ENCODE measurements around the gene IBA57. TPM values are rescaled to one million over a fixed set of nuclear protein-coding genes. Genes with fewer than 3 reads are reported as not detected.

The IBA57 gene
- total and polyA plus RNA-seq, 4 experiments from 2014 or later = 1.3 to 12.0 (median 6.9) TPM

- POLR2A ChIA-PET (ENCODE audit: partially characterized antibody) = interaction anchor here (1.5 to 4.9 kb wide), 2 partner anchors 11 to 37 kb away, joined by 5 to 26 read pairs; partner anchors contain the start of gene IBA57
- Histone ChIP-seq H3K4me3 (ENCODE audit: low read length in 2 of 2) (no peak overlapping the region), H3K4me1 (ENCODE audit: insufficient read depth, low read length) (no peaks in the 10 kb centered on the region), H3K27me3 (ENCODE audit: insufficient read depth, low read length) (no peaks in the 10 kb centered on the region), H3K9me3 (ENCODE audit: control insufficient read depth in 1 of 2, low read length in 2 of 2) (no peaks in the 10 kb centered on the region), H3K27ac (ENCODE audit: low read depth, low read length) (no peak overlapping the region), H3K36me3 (ENCODE audit: insufficient read depth, low read length) (peaks cover 3% of the 10 kb centered on the region)
- peaks cover 4 to 12% (median 10%) of the 10 kb centered on the region in 4 donors for H3K4me1 Mint-ChIP-seq
- CTCF ChIA-PET (ENCODE audit: partially characterized antibody) = interaction anchor here (1.3 to 2.5 kb wide), 2 partner anchors 10 to 324 kb away, joined by 3 to 17 read pairs; partner anchors contain the start of gene IBA57
- H3K9me3 Mint-ChIP-seq = no peaks in the 10 kb centered on the region
- intact Hi-C loops (cut with micrococcal nuclease) = no loop called here
- no peaks in the 10 kb centered on the region for H3K27me3 Mint-ChIP-seq
- peaks cover 6 to 8% of the 10 kb centered on the region in 2 donors for H3K36me3 Mint-ChIP-seq
- H3K4me3 Mint-ChIP-seq = no peak overlapping the region
- no peak for DNase-seq
- H3K27ac Mint-ChIP-seq = peak overlapping the region in 1 of 7 donors; percentile 60
These were observed 10.4 kb downstream of the IBA57 start for GRCh38 chr1:228176024-228176395.

- Histone ChIP-seq H3K27ac (ENCODE audit: low read depth, low read length) (no peak overlapping the region), H3K27me3 (ENCODE audit: insufficient read depth, low read length) (no peaks in the 10 kb centered on the region), H3K4me3 (ENCODE audit: low read length in 2 of 2) (no peak overlapping the region), H3K36me3 (ENCODE audit: insufficient read depth, low read length) (peaks cover 3% of the 10 kb centered on the region), H3K9me3 (ENCODE audit: control insufficient read depth in 1 of 2, low read length in 2 of 2) (no peaks in the 10 kb centered on the region), H3K4me1 (ENCODE audit: insufficient read depth, low read length) (no peaks in the 10 kb centered on the region)
- CTCF ChIA-PET (ENCODE audit: partially characterized antibody) = interaction anchor here (0.7 to 2.5 kb wide), 3 partner anchors 10 to 323 kb away, joined by 3 to 17 read pairs (median 4); partner anchors contain the start of gene IBA57
- H3K27me3 Mint-ChIP-seq = no peaks in the 10 kb centered on the region
- H3K4me1 Mint-ChIP-seq = peaks cover 4 to 12% (median 8%) of the 10 kb centered on the region in 4 donors
- H3K27ac Mint-ChIP-seq = peak overlapping the region in 1 of 7 donors; percentile 60
- intact Hi-C loops (cut with micrococcal nuclease) = no loop called here
- POLR2A ChIA-PET (ENCODE audit: partially characterized antibody) = interaction anchor here (0.9 to 4.9 kb wide), 3 partner anchors 11 to 37 kb away, joined by 3 to 26 read pairs (median 5); partner anchors contain the start of gene IBA57
- no peak for DNase-seq
- no peaks in the 10 kb centered on the region for H3K9me3 Mint-ChIP-seq
- H3K36me3 Mint-ChIP-seq = peaks cover 6 to 8% of the 10 kb centered on the region in 2 donors
- no peak overlapping the region for H3K4me3 Mint-ChIP-seq
These were observed 11.0 kb downstream of the IBA57 start for GRCh38 chr1:228176461-228177182.

GRCh38 chr1:228177183-228177475 lies 11.5 kb downstream of the IBA57 start:
- H3K27me3 Mint-ChIP-seq = no peaks in the 10 kb centered on the region
- ChIA-PET POLR2A (ENCODE audit: partially characterized antibody) (interaction anchor here (0.9 to 4.9 kb wide), 3 partner anchors 11 to 36 kb away, joined by 3 to 26 read pairs (median 5); partner anchors contain the start of gene IBA57), CTCF (ENCODE audit: partially characterized antibody) (interaction anchor here (0.7 to 2.5 kb wide), 3 partner anchors 11 to 323 kb away, joined by 3 to 17 read pairs (median 4); partner anchors contain the start of gene IBA57)
- H3K27me3 ChIP-seq (ENCODE audit: insufficient read depth, low read length) = no peaks in the 10 kb centered on the region
- no peak overlapping the region for H3K27ac ChIP-seq (ENCODE audit: low read depth, low read length)
- no peaks in the 10 kb centered on the region for H3K4me1 ChIP-seq (ENCODE audit: insufficient read depth, low read length)
- peaks cover 3% of the 10 kb centered on the region for H3K36me3 ChIP-seq (ENCODE audit: insufficient read depth, low read length)
- no peak for DNase-seq
- intact Hi-C loops (cut with micrococcal nuclease) = no loop called here
- H3K4me3 ChIP-seq (ENCODE audit: low read length in 2 of 2) = no peak overlapping the region
- no peaks in the 10 kb centered on the region for H3K9me3 Mint-ChIP-seq
- H3K36me3 Mint-ChIP-seq = peaks cover 6 to 8% of the 10 kb centered on the region in 2 donors
- H3K4me1 Mint-ChIP-seq = peaks cover 3 to 12% (median 7%) of the 10 kb centered on the region in 4 donors
- no peak overlapping the region for H3K4me3 Mint-ChIP-seq
- peak overlapping the region in 1 of 7 donors; percentile 46 for H3K27ac Mint-ChIP-seq
- no peaks in the 10 kb centered on the region for H3K9me3 ChIP-seq (ENCODE audit: control insufficient read depth in 1 of 2, low read length in 2 of 2)

GRCh38 chr1:228177721-228178710 lies 12.4 kb downstream of the IBA57 start:
- peaks cover 6 to 8% of the 10 kb centered on the region in 2 donors for H3K36me3 Mint-ChIP-seq
- no peaks in the 10 kb centered on the region for H3K4me1 ChIP-seq (ENCODE audit: insufficient read depth, low read length)
- no peaks in the 10 kb centered on the region for H3K9me3 Mint-ChIP-seq
- ChIA-PET CTCF (ENCODE audit: partially characterized antibody) (interaction anchor here (2.5 kb wide), 1 partner anchor 12 kb away, joined by 17 read pairs; the partner anchor contains the start of gene IBA57), POLR2A (ENCODE audit: partially characterized antibody) (interaction anchor here (1.5 to 4.9 kb wide), 2 partner anchors 13 to 35 kb away, joined by 5 to 26 read pairs; partner anchors contain the start of gene IBA57)
- H3K27me3 ChIP-seq (ENCODE audit: insufficient read depth, low read length) = no peaks in the 10 kb centered on the region
- H3K4me1 Mint-ChIP-seq = peaks cover 0 to 4% (median under 1%) of the 10 kb centered on the region in 4 donors
- H3K4me3 Mint-ChIP-seq = no peak overlapping the region
- H3K27ac ChIP-seq (ENCODE audit: low read depth, low read length) = no peak overlapping the region
- intact Hi-C loops (cut with micrococcal nuclease) = no loop called here
- no peak for DNase-seq
- H3K9me3 ChIP-seq (ENCODE audit: control insufficient read depth in 1 of 2, low read length in 2 of 2) = no peaks in the 10 kb centered on the region
- H3K4me3 ChIP-seq (ENCODE audit: low read length in 2 of 2) = no peak overlapping the region
- H3K27ac Mint-ChIP-seq = peak overlapping the region in 5 of 7 donors; percentile 17 to 76 (median 46)
- H3K27me3 Mint-ChIP-seq = no peaks in the 10 kb centered on the region
- H3K36me3 ChIP-seq (ENCODE audit: insufficient read depth, low read length) = peaks cover 3% of the 10 kb centered on the region

- H3K27ac ChIP-seq (ENCODE audit: low read depth, low read length) = no peak overlapping the region
- no peaks in the 10 kb centered on the region for H3K27me3 ChIP-seq (ENCODE audit: insufficient read depth, low read length)
- no peak overlapping the region for H3K4me3 ChIP-seq (ENCODE audit: low read length in 2 of 2)
- no peak overlapping the region for H3K4me3 Mint-ChIP-seq
- H3K9me3 Mint-ChIP-seq = no peaks in the 10 kb centered on the region
- POLR2A ChIA-PET (ENCODE audit: partially characterized antibody) = no interaction called here
- H3K27ac Mint-ChIP-seq = peak overlapping the region in 6 of 7 donors; percentile 11 to 72 (median 62)
- H3K36me3 ChIP-seq (ENCODE audit: insufficient read depth, low read length) = peaks cover 3% of the 10 kb centered on the region
- peaks cover 0 to 4% (median under 1%) of the 10 kb centered on the region in 4 donors for H3K4me1 Mint-ChIP-seq
- CTCF ChIA-PET (ENCODE audit: partially characterized antibody) = interaction anchor here (3.5 kb wide), 1 partner anchor 10 kb away, joined by 11 read pairs; no protein-coding TSS in a partner anchor
- intact Hi-C loops (cut with micrococcal nuclease) = no loop called here
- no peaks in the 10 kb centered on the region for H3K27me3 Mint-ChIP-seq
- DNase-seq = no peak
- H3K4me1 ChIP-seq (ENCODE audit: insufficient read depth, low read length) = no peaks in the 10 kb centered on the region
- H3K9me3 ChIP-seq (ENCODE audit: control insufficient read depth in 1 of 2, low read length in 2 of 2) = no peaks in the 10 kb centered on the region
- H3K36me3 Mint-ChIP-seq = peaks cover 6 to 8% of the 10 kb centered on the region in 2 donors
These were observed 13.4 kb downstream of the IBA57 start for GRCh38 chr1:228178737-228179684.

GRCh38 chr1:228180271-228180958 lies 14.8 kb downstream of the IBA57 start:
- H3K36me3 ChIP-seq (ENCODE audit: insufficient read depth, low read length) = peaks cover 3% of the 10 kb centered on the region
- no peak for DNase-seq
- peak overlapping the region in 4 of 7 donors; percentile 36 to 56 (median 52) for H3K27ac Mint-ChIP-seq
- intact Hi-C loops (cut with micrococcal nuclease) = no loop called here
- H3K4me3 ChIP-seq (ENCODE audit: low read length in 2 of 2) = no peak overlapping the region
- ChIA-PET POLR2A (ENCODE audit: partially characterized antibody) (no interaction called here), CTCF (ENCODE audit: partially characterized antibody) (interaction anchor here (0.6 to 3.5 kb wide), 2 partner anchors 11 to 806 kb away, joined by 4 to 11 read pairs; no protein-coding TSS in a partner anchor)
- no peaks in the 10 kb centered on the region for H3K27me3 Mint-ChIP-seq
- no peak overlapping the region for H3K4me3 Mint-ChIP-seq
- H3K36me3 Mint-ChIP-seq = peaks cover 4 to 8% of the 10 kb centered on the region in 2 donors
- no peak overlapping the region for H3K27ac ChIP-seq (ENCODE audit: low read depth, low read length)
- no peaks in the 10 kb centered on the region for H3K9me3 Mint-ChIP-seq
- no peaks in the 10 kb centered on the region for H3K27me3 ChIP-seq (ENCODE audit: insufficient read depth, low read length)
- peaks cover 4 to 9% (median 5%) of the 10 kb centered on the region in 4 donors for H3K4me1 Mint-ChIP-seq
- peaks cover 5% of the 10 kb centered on the region for H3K4me1 ChIP-seq (ENCODE audit: insufficient read depth, low read length)
- no peaks in the 10 kb centered on the region for H3K9me3 ChIP-seq (ENCODE audit: control insufficient read depth in 1 of 2, low read length in 2 of 2)
